GM19099 (cell line): ENCODE results near the gene RHCG.

ENCODE experiments used
- POLR2A ChIP-seq: IDR thresholded peaks from 3 replicates; pipeline ENCODE4 v1.6.1; 2011; ENCODE audit warnings: low read depth; ENCODE audit not compliant: insufficient read length; ENCODE audit errors: extremely low read depth

The RHCG gene

GRCh38 chr15:89423981-89424380, 72.4 kb downstream of the RHCG start:
- TF ChIP-seq POLR2A, result no peak
